ENCODE data around the gene LENG9.
A peak's percentile ranks its signal among the peaks of the same experiment; 100 is the strongest.

LENG9 gene

GRCh38 chr19:54439174-54439851 lies 24.3 kb downstream of the LENG9 start:
- no peak for DNase-seq (ENCODE audit: low read depth)

- DNase-seq (ENCODE audit: low read depth) = no peak
Measured at GRCh38 chr19:54436628-54437252, 26.8 kb downstream of the LENG9 start.

GRCh38 chr19:54436031-54436523 lies 27.5 kb downstream of the LENG9 start:
- DNase-seq (ENCODE audit: low read depth) = no peak

GRCh38 chr19:54435551-54436016 lies 28.0 kb downstream of the LENG9 start:
- DNase-seq (ENCODE audit: low read depth) = no peak

- DNase-seq (ENCODE audit: low read depth) = no peak
Measured at GRCh38 chr19:54434873-54435214, 28.7 kb downstream of the LENG9 start.

- no peak for DNase-seq (ENCODE audit: low read depth)
Measured at GRCh38 chr19:54434112-54434872, 29.3 kb downstream of the LENG9 start.

GRCh38 chr19:54433697-54434096 lies 29.9 kb downstream of the LENG9 start:
- DNase-seq (ENCODE audit: low read depth) = no peak

- no peak for DNase-seq (ENCODE audit: low read depth)
Measured at GRCh38 chr19:54432144-54432738, 31.3 kb downstream of the LENG9 start.

- no peak for DNase-seq (ENCODE audit: low read depth)
Measured at GRCh38 chr19:54431255-54431838, 32.2 kb downstream of the LENG9 start.

- DNase-seq (ENCODE audit: low read depth) = peak; percentile 31
Measured at GRCh38 chr19:54430306-54431254, 33.0 kb downstream of the LENG9 start.

- DNase-seq (ENCODE audit: low read depth) = no peak
Measured at GRCh38 chr19:54429545-54430227, 33.9 kb downstream of the LENG9 start.

- DNase-seq (ENCODE audit: low read depth) = no peak
Measured at GRCh38 chr19:54429176-54429495, 34.4 kb downstream of the LENG9 start.

- DNase-seq (ENCODE audit: low read depth) = no peak
Measured at GRCh38 chr19:54428323-54429175, 35.0 kb downstream of the LENG9 start.

- no peak for DNase-seq (ENCODE audit: low read depth)
Measured at GRCh38 chr19:54427586-54427985, 36.0 kb downstream of the LENG9 start.

GRCh38 chr19:54426291-54426931 lies 37.2 kb downstream of the LENG9 start:
- DNase-seq (ENCODE audit: low read depth) = no peak

- DNase-seq (ENCODE audit: low read depth) = no peak
Measured at GRCh38 chr19:54425382-54425723, 38.2 kb downstream of the LENG9 start.

GRCh38 chr19:54424660-54425381 lies 38.8 kb downstream of the LENG9 start:
- DNase-seq (ENCODE audit: low read depth) = no peak

- no peak for DNase-seq (ENCODE audit: low read depth)
Measured at GRCh38 chr19:54424201-54424600, 39.4 kb downstream of the LENG9 start.

- DNase-seq (ENCODE audit: low read depth) = no peak
Measured at GRCh38 chr19:54422136-54422535, 41.4 kb downstream of the LENG9 start.
